SK-N-SH treated with all-trans-retinoic acid at 6 μM for 48 hours (cell line): ENCODE results near the gene PHYHIPL.

Source experiments
- CREB5 ChIP-seq: fragments of 250-450 bp; sonication (Bioruptor Pico); IDR thresholded peaks from 2 replicates; pipeline ENCODE4 v1.5.1; 2020; ENCODE audit warnings: low read depth, mild to moderate bottlenecking, moderate library complexity
- ISL1 ChIP-seq: fragments of 250-450 bp; sonication (Bioruptor Pico); IDR thresholded peaks from 2 replicates; pipeline ENCODE4 v2.1.2; 2022; ENCODE audit warnings: mild to moderate bottlenecking, moderate library complexity
- PATZ1 ChIP-seq: fragments of 250-450 bp; sonication (Bioruptor Pico); IDR thresholded peaks from 2 replicates; pipeline ENCODE4 v1.8.0; 2020; ENCODE audit warnings: mild to moderate bottlenecking, moderate library complexity, borderline replicate concordance
- POU6F1 ChIP-seq: fragments of 250-450 bp; sonication (Bioruptor Pico); IDR thresholded peaks from 2 replicates; pipeline ENCODE4 v1.8.0; 2021; ENCODE audit warnings: low read depth, mild to moderate bottlenecking, moderate library complexity, borderline replicate concordance
- PPARA ChIP-seq: fragments of 250-450 bp; sonication (Bioruptor Pico); IDR thresholded peaks from 2 replicates; pipeline ENCODE4 v1.5.0; 2020; ENCODE audit warnings: mild to moderate bottlenecking, borderline replicate concordance
- RARB ChIP-seq: fragments of 250-450 bp; sonication (Bioruptor Pico); IDR thresholded peaks from 2 replicates; pipeline ENCODE4 v1.8.0; 2021; ENCODE audit warnings: mild to moderate bottlenecking, moderate library complexity
- TCF4 ChIP-seq: fragments of 250-450 bp; sonication (Bioruptor Pico); IDR thresholded peaks from 2 replicates; pipeline ENCODE4 v1.8.0; 2021; ENCODE audit warnings: mild to moderate bottlenecking, moderate library complexity, borderline replicate concordance
- ZFP3 ChIP-seq: fragments of 250-450 bp; sonication (Bioruptor Pico); IDR thresholded peaks from 2 replicates; pipeline ENCODE4 v1.5.0; 2020; ENCODE audit warnings: mild to moderate bottlenecking, moderate library complexity
- ZFP30 ChIP-seq: fragments of 450-650 bp; formaldehyde crosslinking; IDR thresholded peaks from 2 replicates; pipeline ENCODE4 v1.5.0; 2022; ENCODE audit warnings: mild to moderate bottlenecking, moderate library complexity

GRCh38 chr10:59181668-59182067 is 5.2 kb downstream of the PHYHIPL start:
- TF ChIP-seq TCF4 (CRISPR knock-in tag) (no peak), ISL1 (CRISPR knock-in tag) (no peak), ZFP30 (CRISPR knock-in tag) (no peak), ZFP3 (no peak), PATZ1 (CRISPR knock-in tag) (no peak), CREB5 (CRISPR knock-in tag) (no peak), POU6F1 (CRISPR knock-in tag) (no peak), PPARA (CRISPR knock-in tag) (no peak), RARB (no peak)
